HL-60 (cell line): Measurements from ENCODE around the gene CHL1.

Experiments
- DNase-seq, 2 experiments: peaks; one replicate each; pipeline ENCODE4 v3.0.0-alpha.2; 2010 to 2020; ENCODE audit warnings: low read depth in 1 of 2, low spot score in 1 of 2
- H3K27ac ChIP-seq: fragments of 250-450 bp; sonication (Bioruptor Pico); replicated peaks from 2 replicates; pipeline ENCODE4 v1.5.1; 2020; ENCODE audit warnings: mild to moderate bottlenecking, moderate library complexity
- H3K27me3 ChIP-seq: fragments of 250-450 bp; sonication (Bioruptor Pico); 2 replicates; pipeline ENCODE4 v1.5.1; 2021; ENCODE audit warnings: mild to moderate bottlenecking, moderate library complexity; ENCODE audit not compliant: insufficient read depth, poor library complexity, severe bottlenecking
- H3K4me3 ChIP-seq: replicated peaks from 2 replicates; pipeline ENCODE4 v1.5.1; 2011; ENCODE audit warnings: mild to moderate bottlenecking, control low read depth, low read length; ENCODE audit not compliant: insufficient read depth
- CTCF ChIP-seq: IDR thresholded peaks from one replicate; pipeline ENCODE4 v1.5.1; 2011; ENCODE audit warnings: low read length, control low read depth, inconsistent platforms; ENCODE audit not compliant: insufficient read depth
- GABPA ChIP-seq: IDR thresholded peaks from 2 replicates; pipeline ENCODE4 v1.6.1; 2012; ENCODE audit warnings: low read depth
- POLR2AphosphoS5 ChIP-seq: IDR thresholded peaks from 2 replicates; pipeline ENCODE4 v1.6.1; 2012; ENCODE audit warnings: low read depth
- REST ChIP-seq: IDR thresholded peaks from 2 replicates; pipeline ENCODE4 v1.6.1; 2012; ENCODE audit warnings: low read depth; ENCODE audit not compliant: insufficient replicate concordance
- SPI1 ChIP-seq: IDR thresholded peaks from 2 replicates; pipeline ENCODE4 v1.6.1; 2012; ENCODE audit warnings: low read depth, mild to moderate bottlenecking, borderline replicate concordance

CHL1 gene

GRCh38 chr3:352599-352998, 156.0 kb downstream of the CHL1 start:
- no peak for DNase-seq

GRCh38 chr3:353191-353739, 156.7 kb downstream of the CHL1 start:
- no peak overlapping the region for H3K27ac ChIP-seq

More at GRCh38 chr3:352599-352998, 156.0 kb downstream of the CHL1 start:
- H3K4me3 ChIP-seq, result no peak overlapping the region
- TF ChIP-seq GABPA (no peak), CTCF (no peak), SPI1 (no peak), POLR2AphosphoS5 (no peak)
- H3K27me3 ChIP-seq, result no peaks in the 10 kb centered on the region
- no peak overlapping the region for H3K27ac ChIP-seq

GRCh38 chr3:354432-354831, 157.9 kb downstream of the CHL1 start:
- Histone ChIP-seq H3K27me3 (no peaks in the 10 kb centered on the region), H3K4me3 (no peak overlapping the region), H3K27ac (no peak overlapping the region)
- TF ChIP-seq CTCF, result peak; percentile 68
- TF ChIP-seq REST, result no peak
- peak; percentile 13 to 29 for DNase-seq

More at GRCh38 chr3:353191-353739, 156.7 kb downstream of the CHL1 start:
- no peak overlapping the region for H3K4me3 ChIP-seq
- TF ChIP-seq POLR2AphosphoS5 (no peak), REST (no peak), CTCF (no peak), SPI1 (no peak)
- DNase-seq, result no peak
- H3K27me3 ChIP-seq, result no peaks in the 10 kb centered on the region

DNA sequence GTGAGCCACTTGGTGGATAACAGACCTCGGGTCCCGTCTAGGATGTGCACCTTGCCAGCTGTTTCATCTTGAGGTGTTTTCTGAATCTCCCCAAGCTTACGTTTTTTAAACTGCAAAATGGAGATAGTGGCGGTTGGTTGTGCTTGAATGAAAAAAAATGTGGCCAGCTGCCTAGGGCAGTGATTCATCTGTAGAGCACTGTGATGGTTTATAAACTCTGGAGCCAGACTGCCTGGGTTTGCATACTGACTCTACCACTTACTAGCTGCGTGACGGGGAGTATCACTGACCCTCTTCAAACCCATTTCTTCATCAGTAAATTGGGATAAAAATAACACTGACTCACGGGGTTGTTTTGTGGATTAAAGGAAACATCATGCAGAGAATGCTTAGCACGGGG, 159.1 kb downstream of the CHL1 start:
- DNase-seq, result no peak
- Histone ChIP-seq H3K4me3 (no peak overlapping the region), H3K27ac (no peak overlapping the region), H3K27me3 (no peaks in the 10 kb centered on the region)
- no peak for TF ChIP-seq GABPA
- no peak for TF ChIP-seq SPI1
- TF ChIP-seq POLR2AphosphoS5, result no peak
- TF ChIP-seq REST, result no peak
- no peak for TF ChIP-seq CTCF
